GM23248 (cell line): ENCODE results near the gene STXBP5L. TPM values are rescaled to one million over a fixed set of nuclear protein-coding genes. Genes with fewer than 3 reads are reported as not detected.
"Not testable (repeated sequence)": the region's sequence is repeated elsewhere in the genome, so short reads cannot be mapped to it uniquely, and the experiment has no call there.

Experiments used
- DNase-seq: peaks from one replicate; pipeline ENCODE4 v3.0.0-alpha.2; 2015
- H2AFZ ChIP-seq: fragments of 200-600 bp; sonication (generic); 2 replicates; pipeline ENCODE4 v1.6.1; 2016; ENCODE audit warnings: antibody characterized with exemption
- H3F3A ChIP-seq: fragments of 200-600 bp; sonication (generic); 2 replicates; pipeline ENCODE4 v1.6.1; 2016; ENCODE audit warnings: mild to moderate bottlenecking, antibody characterized with exemption, mixed run types; ENCODE audit not compliant: insufficient read depth
- H3K27ac ChIP-seq: fragments of 200-600 bp; sonication (generic); 2 replicates; pipeline ENCODE4 v1.5.1; 2016; ENCODE audit warnings: mild to moderate bottlenecking
- H3K27me3 ChIP-seq: fragments of 200-600 bp; sonication (generic); replicated peaks from 2 replicates; pipeline ENCODE4 v1.6.1; 2016; ENCODE audit warnings: mild to moderate bottlenecking; ENCODE audit not compliant: insufficient read depth
- H3K36me3 ChIP-seq: fragments of 200-600 bp; sonication (generic); 2 replicates; pipeline ENCODE4 v1.6.1; 2016; ENCODE audit warnings: low read depth, mild to moderate bottlenecking
- H3K4me1 ChIP-seq: fragments of 200-600 bp; sonication (generic); 2 replicates; pipeline ENCODE4 v1.6.1; 2016; ENCODE audit warnings: mild to moderate bottlenecking; ENCODE audit not compliant: insufficient read depth
- H3K4me2 ChIP-seq: fragments of 200-600 bp; sonication (generic); one replicate; pipeline ENCODE4 v1.6.1; 2016; ENCODE audit warnings: mild to moderate bottlenecking; ENCODE audit not compliant: unreplicated experiment
- H3K4me3 ChIP-seq: fragments of 200-600 bp; sonication (generic); 2 replicates; pipeline ENCODE4 v1.5.1; 2016; ENCODE audit warnings: mild to moderate bottlenecking
- H3K79me2 ChIP-seq: fragments of 200-600 bp; sonication (generic); 2 replicates; pipeline ENCODE4 v1.6.1; 2016; ENCODE audit warnings: mild to moderate bottlenecking; ENCODE audit not compliant: insufficient read depth
- H3K9ac ChIP-seq: fragments of 200-600 bp; sonication (generic); 2 replicates; pipeline ENCODE4 v1.6.1; 2016; ENCODE audit warnings: mild to moderate bottlenecking
- H3K9me2 ChIP-seq: fragments of 200-600 bp; sonication (generic); 2 replicates; pipeline ENCODE4 v1.6.1; 2016; ENCODE audit warnings: mixed run types, mild to moderate bottlenecking, moderate library complexity; ENCODE audit not compliant: insufficient read depth
- H3K9me3 ChIP-seq: fragments of 200-600 bp; sonication (generic); one replicate; pipeline ENCODE4 v1.6.1; 2017; ENCODE audit warnings: low read depth
- H4K20me1 ChIP-seq: fragments of 200-600 bp; sonication (generic); 2 replicates; pipeline ENCODE4 v1.6.0; 2016; ENCODE audit not compliant: insufficient read depth
- EZH2 ChIP-seq: fragments of 200-600 bp; sonication (generic); IDR thresholded peaks from 2 replicates; pipeline ENCODE4 v1.6.1; 2018; ENCODE audit warnings: antibody characterized with exemption, mild to moderate bottlenecking; ENCODE audit not compliant: insufficient read depth, poor library complexity, severe bottlenecking
- EZH2phosphoT487 ChIP-seq: fragments of 200-600 bp; sonication (generic); IDR thresholded peaks from 2 replicates; pipeline ENCODE4 v1.6.1; 2018; ENCODE audit warnings: antibody characterized with exemption, moderate library complexity, mild to moderate bottlenecking, low read depth; ENCODE audit not compliant: insufficient read depth
- WGBS, 2 experiments: methylation state at CpG; one replicate each; pipeline ENCODE4 v1.1.6; 2015 to 2017; ENCODE audit warnings: low lambda C conversion rate in 2 of 2, low coverage in 1 of 2; ENCODE audit errors: missing lambda C conversion rate in 2 of 2; 5-methylcytosine and 5-hydroxymethylcytosine counted together
- in situ Hi-C: fragments of 300-500 bp; cut with MboI; formaldehyde crosslinking; loops from 2 replicates; pipeline ENCODE4 v1.15.0; 2020
- polyA plus RNA-seq: library from polyadenylated mRNA; unstranded; fragments of >200 nt; fragmentation: Nextera tagmentation; extraction: Ambion mirVana; gene quantifications from 2 replicates; pipeline ENCODE4 v1.2.1, GENCODE V29; 2016
- total RNA-seq: library from RNA; depleted of rRNA; stranded (reverse); fragments of >200 nt; shearing (Covaris generic); gene quantifications from 2 replicates; pipeline ENCODE4 v1.2.3, GENCODE V29; 2014

STXBP5L gene
- total and polyA plus RNA-seq, 2 experiments from 2014 or later: not detected

DNA sequence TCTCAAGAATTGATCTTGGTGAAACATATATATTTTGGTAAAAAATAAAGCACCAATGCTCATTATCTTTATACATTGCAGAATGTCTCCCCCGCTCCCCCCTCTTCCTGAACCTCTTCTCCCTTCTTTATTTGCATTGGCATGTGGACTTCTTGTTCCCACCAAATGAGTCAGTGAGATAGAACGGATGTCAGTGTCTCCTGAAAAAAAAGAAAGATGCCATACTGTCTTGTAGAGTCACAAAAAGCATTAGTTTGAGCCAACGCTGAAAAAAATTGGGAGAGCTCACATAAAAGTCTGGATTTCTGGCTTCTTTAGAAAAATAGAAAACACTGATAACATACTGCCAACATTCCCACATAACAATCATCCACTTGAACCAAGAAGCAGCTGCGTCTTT is 32.0 kb upstream of the STXBP5L start:
- DNase-seq: no peak

DNA sequence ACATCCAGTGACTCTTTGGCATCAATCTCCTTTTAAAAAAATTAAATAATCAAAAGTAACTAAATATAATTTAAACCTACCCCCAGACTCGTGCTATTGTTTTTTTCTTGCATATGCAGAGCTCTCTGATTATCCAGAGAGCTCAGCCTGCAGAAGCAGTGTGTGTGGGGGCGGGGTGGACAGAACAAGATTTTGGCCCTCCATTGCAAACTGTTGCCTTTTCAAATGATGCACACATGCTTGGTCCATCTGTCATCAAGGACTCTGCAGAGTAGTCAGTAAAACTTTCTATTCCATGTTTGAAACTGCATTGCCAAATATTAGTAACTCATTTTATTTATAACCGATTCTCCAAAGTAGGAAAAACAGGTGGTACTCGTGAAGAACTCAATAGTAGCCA is 28.6 kb upstream of the STXBP5L start:
- 3 to 10% methylated on average over 4 of the region's 4 CpGs for WGBS, 2 experiments

More for the DNA sequence above, 32.0 kb upstream of the STXBP5L start:
- Histone ChIP-seq H3K79me2 (no peaks in the 10 kb centered on the region), H3K27ac (no peak overlapping the region), H2AFZ (no peak overlapping the region), H3K4me3 (no peak overlapping the region), H3K9me2 (no peaks in the 10 kb centered on the region), H3K4me2 (no peak overlapping the region), H3K9ac (no peak overlapping the region), H4K20me1 (no peaks in the 10 kb centered on the region), H3K9me3 (no peaks in the 10 kb centered on the region), H3K36me3 (no peaks in the 10 kb centered on the region), H3K4me1 (no peaks in the 10 kb centered on the region), H3F3A (no peaks in the 10 kb centered on the region), H3K27me3 (peaks cover 6% of the 10 kb centered on the region; the same call in 1 of the 2 replicates)
- TF ChIP-seq EZH2 (no peak), EZH2phosphoT487 (no peak)
- 41 to 43% methylated on average over 4 of the region's 4 CpGs for WGBS, 2 experiments
- in situ Hi-C loops: no loop called here

GRCh38 chr3:120892921-120893320 is 15.1 kb upstream of the STXBP5L start:
- in situ Hi-C loops: no loop called here
- no peak for DNase-seq
- H3K4me1 ChIP-seq: no peaks in the 10 kb centered on the region
- H3K27me3 ChIP-seq: no peaks in the 10 kb centered on the region
- no peak overlapping the region for H3K4me3 ChIP-seq
- H3F3A ChIP-seq: no peaks in the 10 kb centered on the region
- H4K20me1 ChIP-seq: no peaks in the 10 kb centered on the region
- H3K36me3 ChIP-seq: no peaks in the 10 kb centered on the region
- H3K9ac ChIP-seq: no peak overlapping the region
- no peaks in the 10 kb centered on the region for H3K9me3 ChIP-seq
- no peak for TF ChIP-seq EZH2
- TF ChIP-seq EZH2phosphoT487: no peak
- H3K79me2 ChIP-seq: no peaks in the 10 kb centered on the region
- H2AFZ ChIP-seq: no peak overlapping the region
- H3K4me2 ChIP-seq: no peak overlapping the region
- no peak overlapping the region for H3K27ac ChIP-seq
- H3K9me2 ChIP-seq: no peaks in the 10 kb centered on the region

More for the DNA sequence above, 28.6 kb upstream of the STXBP5L start:
- TF ChIP-seq EZH2phosphoT487 (no peak), EZH2 (no peak)
- H3F3A ChIP-seq: no peaks in the 10 kb centered on the region
- no peaks in the 10 kb centered on the region for H3K9me2 ChIP-seq
- H3K4me1 ChIP-seq: no peaks in the 10 kb centered on the region
- H3K9ac ChIP-seq: no peak overlapping the region
- H3K36me3 ChIP-seq: no peaks in the 10 kb centered on the region
- no peaks in the 10 kb centered on the region for H3K9me3 ChIP-seq
- no peak overlapping the region for H3K27ac ChIP-seq
- no peak overlapping the region for H3K4me2 ChIP-seq
- no peaks in the 10 kb centered on the region for H4K20me1 ChIP-seq
- no peaks in the 10 kb centered on the region for H3K79me2 ChIP-seq
- H2AFZ ChIP-seq: no peak overlapping the region
- H3K4me3 ChIP-seq: no peak overlapping the region
- H3K27me3 ChIP-seq: no peaks in the 10 kb centered on the region; the same call in 1 of the 2 replicates
- DNase-seq: no peak
- in situ Hi-C loops: no loop called here

GRCh38 chr3:120894316-120895057 is 13.5 kb upstream of the STXBP5L start:
- Histone ChIP-seq H2AFZ (no peak overlapping the region), H3K9me3 (no peaks in the 10 kb centered on the region), H3K9ac (no peak overlapping the region), H3K4me1 (no peaks in the 10 kb centered on the region), H3K79me2 (no peaks in the 10 kb centered on the region), H4K20me1 (no peaks in the 10 kb centered on the region), H3K36me3 (no peaks in the 10 kb centered on the region), H3F3A (no peaks in the 10 kb centered on the region), H3K9me2 (no peaks in the 10 kb centered on the region), H3K4me3 (no peak overlapping the region), H3K27ac (no peak overlapping the region), H3K27me3 (no peaks in the 10 kb centered on the region), H3K4me2 (no peak overlapping the region)
- in situ Hi-C loops: no loop called here
- 4 to 8% methylated on average over 5 of the region's 5 CpGs for WGBS, 2 experiments
- TF ChIP-seq EZH2phosphoT487 (no peak), EZH2 (no peak)
- no peak for DNase-seq

DNA sequence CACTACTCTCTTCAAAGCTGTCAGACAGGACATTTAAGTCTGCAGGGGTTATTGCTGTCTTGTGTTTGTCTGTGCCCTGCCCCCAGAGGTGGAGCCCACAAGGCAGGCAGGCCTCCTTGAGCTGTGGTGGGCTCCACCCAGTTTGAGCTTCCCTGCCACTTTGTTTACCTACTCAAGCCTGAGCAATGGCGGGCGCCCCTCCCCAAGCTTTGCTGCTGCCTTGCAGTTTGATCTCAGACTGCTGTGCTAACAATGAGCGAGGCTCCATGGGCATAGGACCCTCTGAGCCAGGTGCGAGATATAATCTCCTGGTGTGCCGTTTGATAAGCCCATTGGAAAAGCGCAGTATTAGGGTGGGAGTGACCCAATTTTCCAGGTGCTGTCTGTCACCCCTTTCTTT is 6.3 kb upstream of the STXBP5L start:
- H3K4me3 ChIP-seq, in situ Hi-C loops, H3K27me3 ChIP-seq, H3K4me1 ChIP-seq, H3K79me2 ChIP-seq, H3F3A ChIP-seq, H3K4me2 ChIP-seq, H4K20me1 ChIP-seq, H3K9ac ChIP-seq, DNase-seq, H3K9me2 ChIP-seq, H3K9me3 ChIP-seq, H3K36me3 ChIP-seq, H3K27ac ChIP-seq, H2AFZ ChIP-seq: not testable (repeated sequence)
- 58 to 60% methylated on average over 6 of the region's 6 CpGs for WGBS, 2 experiments
